Measurements from ENCODE around the gene POGK. TPM values are rescaled to one million over a fixed set of nuclear protein-coding genes. Genes with fewer than 3 reads are reported as not detected.

POGK gene
- total RNA-seq, 1 donor from 2014 or later = 39.1 TPM

- POLR2A ChIA-PET = no interaction called here
- Mint-ChIP-seq H3K27me3 (peaks cover 7% of the 10 kb centered on the region), H3K4me1 (peaks cover 29% of the 10 kb centered on the region), H3K27ac (no peak overlapping the region), H3K4me3 (no peak overlapping the region), H3K9me3 (no peaks in the 10 kb centered on the region), H3K36me3 (ENCODE audit: low read depth) (peaks cover 16% of the 10 kb centered on the region)
- CTCF ChIA-PET = interaction anchor here (1.3 kb wide), 1 partner anchor 74 kb away, joined by 4 read pairs; no protein-coding TSS in a partner anchor
- no peak for TF ChIP-seq CTCF (IDR thresholded peaks at IDR 0.05)
- intact Hi-C loops (cut with micrococcal nuclease) = loop anchor here (5.0 kb wide), 1 partner anchor 344 kb away; no protein-coding TSS in a partner anchor
- no peak for DNase-seq
- no peak for ATAC-seq (ENCODE audit: low read depth)
These were observed 2.5 kb upstream of the POGK start for GRCh38 chr1:166836733-166837132.

- H3K4me3 Mint-ChIP-seq = peak overlapping the region; percentile 87
- peak overlapping the region; percentile 77 for H3K27ac Mint-ChIP-seq
- peaks cover 29% of the 10 kb centered on the region for H3K4me1 Mint-ChIP-seq
These were observed 479 bp downstream of the POGK start for GRCh38 chr1:166839600-166840308.

GRCh38 chr1:166840309-166841274, 1.3 kb downstream of the POGK start:
- Mint-ChIP-seq H3K36me3 (ENCODE audit: low read depth) (peaks cover 52% of the 10 kb centered on the region), H3K27ac (peak overlapping the region; percentile 77), H3K27me3 (no peaks in the 10 kb centered on the region), H3K9me3 (no peaks in the 10 kb centered on the region), H3K4me3 (peak overlapping the region; percentile 87), H3K4me1 (peaks cover 29% of the 10 kb centered on the region)
- ChIA-PET CTCF (interaction anchor here (0.7 kb wide), 1 partner anchor 218 kb away, joined by 3 read pairs; no protein-coding TSS in a partner anchor), POLR2A (interaction anchor here (2.9 kb wide), 1 partner anchor 35 kb away, joined by 31 read pairs; the partner anchor contains the start of gene TADA1)
- TF ChIP-seq CTCF (IDR thresholded peaks at IDR 0.05) = no peak
- DNase-seq (no peak), ATAC-seq (ENCODE audit: low read depth) (no peak)
- intact Hi-C loops (cut with micrococcal nuclease) = loop anchor here (2.0 kb wide), 1 partner anchor 1072 kb away; the partner anchor contains the start of gene TMCO1

More at GRCh38 chr1:166839600-166840308, 479 bp downstream of the POGK start:
- Mint-ChIP-seq H3K27me3 (no peaks in the 10 kb centered on the region), H3K9me3 (no peaks in the 10 kb centered on the region), H3K36me3 (ENCODE audit: low read depth) (peaks cover 45% of the 10 kb centered on the region)
- POLR2A ChIA-PET = interaction anchor here (0.9 to 2.9 kb wide), 15 partner anchors 9 to 1386 kb away, joined by 3 to 31 read pairs (median 4); partner anchors contain the start of genes DCAF6, POU2F1, SFT2D2 and TADA1
- intact Hi-C loops (cut with micrococcal nuclease) = loop anchor here (1.0 to 5.0 kb wide), 7 partner anchors 37 to 1209 kb away; partner anchors contain the start of genes ALDH9A1, DCAF6, MGST3 and POU2F1
- peak; percentile 40 for ATAC-seq (ENCODE audit: low read depth)
- DNase-seq = peak; percentile 54
- CTCF ChIA-PET = interaction anchor here (1.2 kb wide), 1 partner anchor 70 kb away, joined by 4 read pairs; no protein-coding TSS in a partner anchor
- TF ChIP-seq CTCF (IDR thresholded peaks at IDR 0.05) = no peak

GRCh38 chr1:166843322-166843721, 4.0 kb downstream of the POGK start:
- POLR2A ChIA-PET = no interaction called here
- intact Hi-C loops (cut with micrococcal nuclease) = no loop called here
- no peak for ATAC-seq (ENCODE audit: low read depth)
- Mint-ChIP-seq H3K36me3 (ENCODE audit: low read depth) (peaks cover 77% of the 10 kb centered on the region), H3K4me1 (peaks cover 30% of the 10 kb centered on the region), H3K27me3 (no peaks in the 10 kb centered on the region), H3K27ac (no peak overlapping the region), H3K4me3 (no peak overlapping the region), H3K9me3 (no peaks in the 10 kb centered on the region)
- DNase-seq = no peak
- CTCF ChIA-PET = no interaction called here
- TF ChIP-seq CTCF (IDR thresholded peaks at IDR 0.05) = no peak
